T-helper 2 cell (primary cell): ENCODE measurements around the gene ERO1B.

ENCODE experiments used
- DNase-seq, 5 experiments: peaks; one replicate each; pipeline versions ENCODE4 v3.0.0 to v3.0.0-alpha.2; 2012 to 2022

Gene ERO1B

DNA sequence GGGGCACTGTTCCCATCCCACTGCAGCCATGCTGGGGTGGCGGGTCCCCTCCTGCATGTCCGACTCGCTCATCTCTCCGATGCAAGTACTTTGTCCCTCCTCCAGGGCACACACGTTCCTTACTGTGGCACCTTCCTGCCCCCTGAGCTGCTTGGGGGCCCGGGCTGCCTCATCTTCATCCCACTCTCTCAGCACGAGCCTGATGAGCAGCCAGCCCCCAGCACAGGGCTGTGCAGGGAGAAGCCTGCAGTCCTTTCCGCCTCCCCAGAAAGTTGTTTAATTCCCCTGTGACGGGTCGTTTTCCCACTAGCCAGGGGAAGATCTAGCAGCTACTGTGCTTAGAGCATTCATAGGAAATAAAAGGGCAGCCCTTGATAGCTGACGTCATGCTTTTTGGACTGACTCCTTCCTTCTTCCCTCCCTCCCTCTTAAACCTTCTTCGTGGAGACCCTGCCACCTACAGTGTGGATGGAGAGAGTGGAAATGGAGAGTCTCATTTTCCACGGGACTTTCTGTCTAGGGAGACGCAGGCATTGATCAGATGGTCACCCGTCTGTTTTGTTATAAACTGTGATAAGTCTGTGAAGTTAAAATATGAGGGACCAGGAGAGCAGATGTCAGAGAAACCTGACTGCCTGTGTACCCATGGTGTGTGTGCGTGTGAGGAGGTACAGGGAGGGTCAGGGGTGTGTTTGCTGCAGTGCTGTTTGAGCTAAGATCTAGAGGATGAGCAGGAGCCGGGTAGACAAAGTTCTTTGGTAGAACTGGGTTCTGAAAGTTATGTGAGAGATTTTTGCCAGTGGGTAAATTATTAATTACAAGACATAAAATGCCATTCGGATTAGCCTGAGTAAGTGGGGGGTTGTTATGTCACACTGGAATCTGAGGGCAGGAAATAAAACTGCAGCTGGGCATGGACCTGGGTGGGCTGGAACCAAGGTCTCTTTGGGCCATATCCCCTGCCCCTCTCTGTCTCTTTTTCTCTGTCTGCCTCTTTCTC, 105.1 kb downstream of the ERO1B start:
- no peak for DNase-seq

- DNase-seq, result no peak
Measured at GRCh38 chr1:236175642-236176336, 106.0 kb downstream of the ERO1B start.

DNA sequence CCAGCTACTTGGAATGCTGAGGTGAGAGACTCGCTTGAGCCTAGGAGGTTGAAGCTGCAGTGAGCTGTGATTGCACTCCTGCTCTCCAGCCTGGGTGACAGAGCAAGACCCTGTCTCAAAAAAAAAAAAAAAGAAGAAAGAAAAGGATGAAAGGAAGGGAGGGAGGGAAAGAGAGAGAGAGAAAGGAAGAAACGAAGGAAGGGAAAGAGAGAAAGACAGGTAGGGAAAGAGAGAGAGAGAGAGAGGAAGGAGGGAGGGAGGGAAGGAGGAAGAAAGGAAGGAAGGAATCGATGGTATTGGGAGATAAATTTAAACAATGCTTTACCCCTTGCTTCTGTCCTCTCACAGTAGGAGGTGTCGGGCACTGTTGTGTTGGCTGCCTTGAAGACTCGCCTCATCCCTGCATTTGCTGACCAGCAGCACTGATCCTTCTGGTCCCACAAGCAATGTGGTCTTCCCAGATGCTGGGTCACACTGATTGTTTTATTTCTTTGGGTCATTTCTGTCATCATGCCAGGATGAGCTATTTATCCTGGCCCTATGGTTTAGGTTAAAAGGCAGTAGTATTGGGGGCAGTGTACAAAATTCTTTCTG, 108.5 kb downstream of the ERO1B start:
- no peak for DNase-seq

GRCh38 chr1:236172041-236172579, 109.6 kb downstream of the ERO1B start:
- no peak for DNase-seq

- peak in 1 of 5 experiments; percentile 41 for DNase-seq
Measured at GRCh38 chr1:236168716-236169429, 112.9 kb downstream of the ERO1B start.

- no peak for DNase-seq
Measured at GRCh38 chr1:236167578-236167977, 114.2 kb downstream of the ERO1B start.

GRCh38 chr1:236167154-236167553, 114.6 kb downstream of the ERO1B start:
- DNase-seq, result no peak

DNA sequence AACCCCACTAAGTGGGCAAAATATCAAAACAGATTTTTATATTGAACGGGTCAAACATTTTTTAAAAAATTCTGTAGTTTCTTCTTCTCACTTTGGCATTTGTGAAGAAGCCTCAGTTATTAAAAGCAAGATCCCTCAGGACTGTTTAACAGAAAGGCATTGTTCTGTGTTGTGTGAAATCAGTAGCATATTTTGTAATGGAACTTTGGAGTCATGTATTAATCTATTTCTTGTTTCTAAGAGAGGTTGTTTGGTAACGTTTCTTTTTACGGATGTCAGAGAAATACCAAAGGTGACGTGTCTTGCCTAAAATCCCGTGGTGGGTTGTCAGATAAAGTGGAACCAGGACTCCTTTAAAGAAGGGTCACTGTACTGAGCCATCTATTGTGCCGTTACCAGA, 115.7 kb downstream of the ERO1B start:
- DNase-seq, result no peak
